GM21528 (cell line): Measurements from ENCODE around the gene SP3.

ENCODE experiments used
- ATAC-seq: cut with Tn5 transposase; IDR thresholded peaks from one replicate; pipeline ENCODE4 v1.9.1; 2021; ENCODE audit warnings: mild to moderate bottlenecking, moderate library complexity; ENCODE audit not compliant: unreplicated experiment, low FRiP score

SP3 gene

GRCh38 chr2:173865971-173866873 is 99.0 kb downstream of the SP3 start:
- no peak for ATAC-seq

DNA sequence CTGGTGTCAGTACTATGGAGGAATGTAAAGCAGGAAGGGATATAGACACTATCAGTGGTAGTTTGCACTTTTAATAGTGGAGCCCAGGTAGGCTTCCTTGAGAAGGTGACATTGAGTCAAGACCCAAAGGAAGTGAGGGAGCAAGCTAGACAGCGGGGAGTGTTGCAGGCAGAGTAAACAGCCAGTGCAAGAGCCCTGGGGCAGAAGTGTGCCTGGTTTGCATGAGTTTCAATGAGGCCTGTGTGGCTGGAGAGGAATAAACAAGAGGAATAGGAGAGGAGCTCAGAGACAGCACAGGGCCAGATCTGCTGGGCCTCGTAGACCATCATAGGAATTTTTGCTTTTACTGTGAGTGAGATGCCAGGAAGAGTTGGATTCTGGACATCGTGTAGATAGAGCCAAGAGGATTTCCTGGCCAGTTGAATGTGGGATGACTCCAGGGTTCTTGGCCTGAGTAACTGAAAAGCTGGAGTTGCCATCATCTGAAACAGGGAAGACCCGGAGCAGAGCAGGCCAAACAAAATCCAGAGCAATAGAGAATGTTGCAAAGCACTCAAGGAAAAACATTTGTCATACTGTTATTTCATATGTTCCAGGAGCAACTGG is 102.5 kb downstream of the SP3 start:
- ATAC-seq: no peak

GRCh38 chr2:173860566-173860965 is 104.6 kb downstream of the SP3 start:
- ATAC-seq: no peak

DNA sequence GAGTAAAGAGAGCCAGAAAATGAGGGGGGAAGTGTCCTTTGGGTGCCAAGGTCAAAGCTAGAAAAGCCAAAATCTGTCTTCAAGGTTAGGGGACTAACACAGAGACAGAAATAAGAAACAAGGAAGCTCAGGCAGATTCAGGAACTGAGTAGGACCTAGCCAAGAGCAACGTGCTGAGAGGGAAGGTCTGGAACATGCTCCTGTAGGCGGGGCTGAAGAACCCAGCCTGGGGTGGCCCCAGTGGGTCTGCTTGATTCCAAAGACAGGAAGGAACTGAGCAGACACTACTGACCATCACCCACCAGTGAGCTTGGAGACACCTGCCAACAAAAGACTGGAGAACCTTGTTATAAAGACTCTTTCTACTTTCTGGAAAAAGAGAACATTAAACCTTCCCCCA is 105.1 kb downstream of the SP3 start:
- ATAC-seq: no peak

DNA sequence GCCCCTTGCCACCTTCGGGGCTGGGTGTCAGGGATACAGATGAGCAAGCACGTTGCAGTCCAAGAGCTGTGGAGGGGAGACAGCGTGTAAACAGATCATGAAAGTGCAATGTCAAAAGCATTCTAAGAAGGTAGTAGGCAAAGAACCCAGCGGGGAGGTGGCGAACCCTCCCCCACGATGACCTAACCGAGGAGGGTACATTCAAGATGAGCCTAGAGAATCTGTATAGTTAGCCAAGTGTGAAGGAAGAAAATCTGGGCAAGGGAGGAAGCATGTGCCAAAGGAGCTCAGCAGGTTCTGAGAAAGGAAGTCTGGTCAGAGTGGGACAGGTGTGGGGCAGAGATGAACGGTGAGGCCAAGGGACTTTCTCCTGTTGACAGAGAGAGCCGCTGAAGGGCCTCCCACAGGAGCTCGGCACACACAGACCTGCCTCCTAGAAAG is 106.9 kb downstream of the SP3 start:
- ATAC-seq: no peak
